Endodermal cell (in vitro differentiated cells): ENCODE data around the gene PSORS1C2. TPM values are rescaled to one million over a fixed set of nuclear protein-coding genes. Genes with fewer than 3 reads are reported as not detected.

Experiments
- DNase-seq: peaks from one replicate; pipeline ENCODE4 v3.0.0-alpha.2; 2017
- H3K27ac ChIP-seq: 2 replicates; pipeline ENCODE4 v1.5.1; 2013; ENCODE audit warnings: mild to moderate bottlenecking, low read depth, low read length, moderate library complexity
- H3K27me3 ChIP-seq: 2 replicates; pipeline ENCODE4 v1.6.1; 2013; ENCODE audit warnings: mild to moderate bottlenecking, low read length, moderate library complexity; ENCODE audit not compliant: insufficient read depth, control insufficient read depth, poor library complexity, severe bottlenecking
- H3K36me3 ChIP-seq: 2 replicates; pipeline ENCODE4 v1.7.0; 2013; ENCODE audit warnings: mild to moderate bottlenecking, low read length, moderate library complexity; ENCODE audit not compliant: control insufficient read depth, insufficient read depth
- H3K4me1 ChIP-seq: one replicate; pipeline ENCODE4 v1.7.0; 2013; ENCODE audit warnings: low read length; ENCODE audit not compliant: control insufficient read depth, insufficient read depth
- H3K4me3 ChIP-seq: 2 replicates; pipeline ENCODE4 v1.5.1; 2013; ENCODE audit warnings: mild to moderate bottlenecking, low read length, moderate library complexity
- H3K9ac ChIP-seq: 2 replicates; pipeline ENCODE4 v1.6.1; 2013; ENCODE audit warnings: mild to moderate bottlenecking, low read length, moderate library complexity; ENCODE audit not compliant: poor library complexity, severe bottlenecking; ENCODE audit errors: extremely low read depth
- H3K9me3 ChIP-seq: 2 replicates; pipeline ENCODE4 v1.6.1; 2013; ENCODE audit warnings: mild to moderate bottlenecking, low read length, moderate library complexity; ENCODE audit not compliant: control insufficient read depth
- H3K27ac Mint-ChIP-seq: 2 replicates; pipeline ENCODE4 v1.8.0; 2020; ENCODE audit warnings: mixed read lengths
- H3K27me3 Mint-ChIP-seq: 2 replicates; pipeline ENCODE4 v1.8.0; 2021; ENCODE audit warnings: mild to moderate bottlenecking, mixed read lengths; ENCODE audit not compliant: insufficient read depth
- H3K36me3 Mint-ChIP-seq: 2 replicates; pipeline ENCODE4 v1.8.0; 2020; ENCODE audit warnings: low read depth, mixed read lengths
- H3K4me1 Mint-ChIP-seq: 2 replicates; pipeline ENCODE4 v1.8.0; 2020; ENCODE audit warnings: mixed read lengths
- H3K4me3 Mint-ChIP-seq: 2 replicates; pipeline ENCODE4 v1.8.0; 2020; ENCODE audit warnings: mild to moderate bottlenecking, moderate library complexity, mixed read lengths
- H3K9me3 Mint-ChIP-seq: 2 replicates; pipeline ENCODE4 v1.8.0; 2020; ENCODE audit warnings: mild to moderate bottlenecking, mixed read lengths
- WGBS, 2 experiments: methylation state at CpG; one replicate each; pipeline versions ENCODE4 v1.1.5 to v1.1.7; 2013; ENCODE audit warnings: missing lambda C conversion rate in 2 of 2, mixed read lengths in 1 of 2; ENCODE audit not compliant: insufficient coverage in 1 of 2, insufficient read length in 1 of 2; 5-methylcytosine and 5-hydroxymethylcytosine counted together
- total RNA-seq, 2 donors: library from RNA; stranded (reverse); fragmentation: NEBNext Ultra II Directional in 1 of 2; extraction: Animal tissue kit (Norgen Biotek cat#: 25700) in 1 of 2; gene quantifications; 2 replicates in 1 of 2; 3 replicates in 1 of 2; pipeline ENCODE4 v1.2.1, GENCODE V29; 2021
- TF ChIP-seq, protein P1 (sequence below): fragments of 200-600 bp; sonication (generic); conservative IDR thresholded peaks from 2 replicates; pipeline ENCODE4 v1.5.0; 2021; ENCODE audit warnings: antibody characterized with exemption, mild to moderate bottlenecking

PSORS1C2 gene
- total RNA-seq, 2 donors from 2014 or later = not detected

DNA sequence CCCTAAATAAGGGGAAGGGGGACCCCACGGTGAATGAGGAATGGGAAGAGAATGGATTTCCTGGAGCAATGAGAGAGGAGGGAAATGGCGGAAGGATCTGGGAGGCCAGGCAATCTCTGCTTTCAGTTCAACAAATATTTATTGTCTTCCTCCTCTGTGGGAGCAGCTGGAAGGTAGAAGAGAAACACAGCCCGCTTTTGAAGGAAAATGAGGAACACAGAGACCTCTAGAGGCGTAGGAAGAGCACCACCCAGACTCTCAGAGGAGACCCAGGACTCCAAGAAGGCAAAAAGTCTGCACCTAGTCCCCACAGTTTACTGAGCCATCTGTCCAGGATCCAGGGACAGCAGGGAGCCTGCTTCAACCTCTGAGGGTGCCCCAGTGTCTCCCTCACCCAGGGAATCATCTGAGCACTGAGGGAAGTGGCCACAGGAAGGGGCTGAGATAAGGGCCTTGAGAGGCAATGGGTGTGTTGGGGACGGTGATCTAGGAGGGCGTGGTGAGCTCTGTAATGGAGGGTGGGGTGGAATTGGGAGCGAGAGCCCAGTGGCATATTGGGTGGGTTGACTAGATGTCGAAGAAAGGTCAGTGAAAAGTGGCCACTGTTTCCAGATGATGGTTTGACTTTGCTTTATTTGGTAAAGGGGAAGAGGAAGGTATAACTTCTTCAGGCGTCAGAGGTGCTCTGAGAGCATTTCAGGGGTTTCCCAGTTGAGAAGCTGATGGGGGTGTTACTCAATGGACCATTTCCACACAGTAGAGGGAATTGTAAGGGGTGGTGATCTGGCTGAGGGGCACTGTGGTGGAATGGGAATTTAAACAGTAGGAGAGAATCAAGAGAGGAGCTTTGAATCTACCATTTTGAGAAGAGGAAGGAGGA, 23.7 kb downstream of the PSORS1C2 start:
- peak overlapping the region; percentile 9 for H3K27ac Mint-ChIP-seq
- Histone ChIP-seq H3K4me1 (peaks cover 9% of the 10 kb centered on the region), H3K27ac (no peak overlapping the region), H3K27me3 (no peaks in the 10 kb centered on the region), H3K9ac (no peak overlapping the region), H3K36me3 (no peaks in the 10 kb centered on the region), H3K9me3 (no peaks in the 10 kb centered on the region), H3K4me3 (no peak overlapping the region)
- TF ChIP-seq, protein P1, sequence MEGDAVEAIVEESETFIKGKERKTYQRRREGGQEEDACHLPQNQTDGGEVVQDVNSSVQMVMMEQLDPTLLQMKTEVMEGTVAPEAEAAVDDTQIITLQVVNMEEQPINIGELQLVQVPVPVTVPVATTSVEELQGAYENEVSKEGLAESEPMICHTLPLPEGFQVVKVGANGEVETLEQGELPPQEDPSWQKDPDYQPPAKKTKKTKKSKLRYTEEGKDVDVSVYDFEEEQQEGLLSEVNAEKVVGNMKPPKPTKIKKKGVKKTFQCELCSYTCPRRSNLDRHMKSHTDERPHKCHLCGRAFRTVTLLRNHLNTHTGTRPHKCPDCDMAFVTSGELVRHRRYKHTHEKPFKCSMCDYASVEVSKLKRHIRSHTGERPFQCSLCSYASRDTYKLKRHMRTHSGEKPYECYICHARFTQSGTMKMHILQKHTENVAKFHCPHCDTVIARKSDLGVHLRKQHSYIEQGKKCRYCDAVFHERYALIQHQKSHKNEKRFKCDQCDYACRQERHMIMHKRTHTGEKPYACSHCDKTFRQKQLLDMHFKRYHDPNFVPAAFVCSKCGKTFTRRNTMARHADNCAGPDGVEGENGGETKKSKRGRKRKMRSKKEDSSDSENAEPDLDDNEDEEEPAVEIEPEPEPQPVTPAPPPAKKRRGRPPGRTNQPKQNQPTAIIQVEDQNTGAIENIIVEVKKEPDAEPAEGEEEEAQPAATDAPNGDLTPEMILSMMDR = peak; percentile 60
- peaks cover 26% of the 10 kb centered on the region for H3K4me1 Mint-ChIP-seq
- H3K4me3 Mint-ChIP-seq = no peak overlapping the region
- no peaks in the 10 kb centered on the region for H3K36me3 Mint-ChIP-seq
- 83 to 96% methylated on average over 5 to 9 of the region's 9 CpGs for WGBS, 2 experiments
- H3K9me3 Mint-ChIP-seq = no peaks in the 10 kb centered on the region
- H3K27me3 Mint-ChIP-seq = peaks cover 15% of the 10 kb centered on the region
- no peak for DNase-seq

DNA sequence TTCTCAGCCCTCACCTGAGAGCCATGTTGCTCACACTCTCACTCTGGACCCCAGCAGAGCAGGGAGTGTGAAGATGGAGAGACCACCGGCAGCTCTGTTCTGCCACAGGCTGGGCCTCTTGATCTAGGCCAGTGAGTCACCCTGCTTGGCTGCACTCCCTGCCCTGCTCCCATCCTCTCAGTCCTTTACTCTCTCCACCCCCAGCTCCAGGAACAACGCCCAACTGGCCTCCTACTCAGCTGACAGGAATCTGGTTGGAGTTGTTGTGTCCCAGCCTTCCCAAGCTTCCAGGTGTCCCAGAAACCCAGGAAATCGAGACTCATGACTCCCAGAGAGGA, 24.4 kb downstream of the PSORS1C2 start, which contains the start of gene PSORS1C1:
TSS of gene PSORS1C1 (plus strand) at position 260 of the 338 bp plus-strand sequence. CDS start 14,833 bp downstream, outside the sequence.
- H3K27me3 Mint-ChIP-seq = peaks cover 18% of the 10 kb centered on the region
- no peaks in the 10 kb centered on the region for H3K9me3 Mint-ChIP-seq
- WGBS, 2 experiments = 62 to 67% methylated on average over 1 to 3 of the region's 3 CpGs
- Histone ChIP-seq H3K36me3 (no peaks in the 10 kb centered on the region), H3K27me3 (no peaks in the 10 kb centered on the region), H3K27ac (no peak within 1 kb of the TSS), H3K4me3 (no peak within 1 kb of the TSS), H3K9ac (no peak within 1 kb of the TSS), H3K4me1 (peaks cover 9% of the 10 kb centered on the region), H3K9me3 (no peaks in the 10 kb centered on the region)
- peaks cover 32% of the 10 kb centered on the region for H3K4me1 Mint-ChIP-seq
- DNase-seq = peak; percentile 80
- H3K4me3 Mint-ChIP-seq = no peak within 1 kb of the TSS
- no peaks in the 10 kb centered on the region for H3K36me3 Mint-ChIP-seq
- TF ChIP-seq, protein P1 = no peak
- peak within 1 kb of the TSS; percentile 9 for H3K27ac Mint-ChIP-seq

DNA sequence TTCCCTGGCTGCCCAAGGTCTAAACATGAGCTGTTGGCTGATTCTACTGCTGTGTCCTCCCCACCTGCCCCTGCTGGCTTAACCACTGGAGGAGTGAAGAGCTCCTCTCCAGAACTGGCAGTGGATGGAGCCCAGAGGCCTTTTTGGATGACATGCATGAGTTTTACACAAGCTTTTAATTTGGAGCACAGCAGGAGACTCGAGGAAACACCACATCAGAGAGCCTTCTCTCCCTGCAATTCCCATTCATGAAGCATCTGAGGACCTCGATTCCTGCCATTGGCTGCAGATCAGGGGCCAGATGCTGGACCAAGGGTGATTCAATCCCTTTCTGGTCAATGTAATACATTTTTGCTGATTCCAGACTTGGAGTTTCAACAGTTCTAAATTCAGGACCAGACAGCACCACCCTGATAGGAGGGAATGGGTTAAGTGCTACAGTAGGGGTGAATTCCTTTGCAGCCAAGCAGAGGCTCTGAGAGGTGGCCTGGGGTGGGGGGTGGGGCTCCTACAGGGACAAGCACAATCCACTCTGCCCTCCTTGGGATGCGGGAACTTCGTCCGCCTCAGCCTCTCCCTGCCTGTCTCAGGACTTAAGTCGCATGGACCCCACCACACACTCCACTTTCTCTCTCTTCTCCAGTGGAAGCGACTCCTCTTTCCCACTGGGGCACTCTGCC, 24.9 kb downstream of the PSORS1C2 start:
- Histone ChIP-seq H3K27me3 (no peaks in the 10 kb centered on the region), H3K9me3 (no peaks in the 10 kb centered on the region), H3K27ac (no peak overlapping the region), H3K4me1 (peaks cover 9% of the 10 kb centered on the region), H3K4me3 (no peak overlapping the region), H3K36me3 (no peaks in the 10 kb centered on the region), H3K9ac (no peak overlapping the region)
- H3K4me3 Mint-ChIP-seq = no peak overlapping the region
- TF ChIP-seq, protein P1 = no peak
- no peaks in the 10 kb centered on the region for H3K36me3 Mint-ChIP-seq
- H3K9me3 Mint-ChIP-seq = no peaks in the 10 kb centered on the region
- WGBS, 2 experiments = 46 to 64% methylated on average over 2 to 7 of the region's 7 CpGs
- peaks cover 20% of the 10 kb centered on the region for H3K27me3 Mint-ChIP-seq
- peaks cover 34% of the 10 kb centered on the region for H3K4me1 Mint-ChIP-seq
- no peak overlapping the region for H3K27ac Mint-ChIP-seq
- peak; percentile 69 for DNase-seq
